GM18870 (cell line): Measurements from ENCODE around the gene GATAD2A.

Source experiments
- ATAC-seq: cut with Tn5 transposase; IDR thresholded peaks from one replicate; pipeline ENCODE4 v1.9.1; 2021; ENCODE audit warnings: moderate library complexity; ENCODE audit not compliant: unreplicated experiment

GATAD2A gene

DNA sequence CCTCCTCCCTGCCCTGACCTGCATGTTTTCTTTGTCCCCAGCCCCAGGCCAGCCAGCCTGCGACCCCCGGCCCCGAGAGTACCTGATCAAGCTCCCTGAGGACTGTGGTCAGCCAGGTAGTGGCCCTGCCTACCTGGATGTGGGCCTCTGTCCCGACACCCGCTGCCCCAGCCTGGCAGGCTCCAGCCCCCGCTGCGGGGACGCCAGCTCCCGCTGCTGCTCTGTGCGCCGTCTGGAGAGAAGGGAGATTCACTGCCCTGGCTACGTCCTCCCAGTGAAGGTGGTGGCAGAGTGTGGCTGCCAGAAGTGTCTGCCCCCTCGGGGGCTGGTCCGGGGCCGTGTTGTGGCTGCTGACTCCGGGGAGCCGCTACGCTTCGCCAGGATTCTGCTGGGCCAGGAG is 138.2 kb downstream of the GATAD2A start:
- no peak for ATAC-seq

DNA sequence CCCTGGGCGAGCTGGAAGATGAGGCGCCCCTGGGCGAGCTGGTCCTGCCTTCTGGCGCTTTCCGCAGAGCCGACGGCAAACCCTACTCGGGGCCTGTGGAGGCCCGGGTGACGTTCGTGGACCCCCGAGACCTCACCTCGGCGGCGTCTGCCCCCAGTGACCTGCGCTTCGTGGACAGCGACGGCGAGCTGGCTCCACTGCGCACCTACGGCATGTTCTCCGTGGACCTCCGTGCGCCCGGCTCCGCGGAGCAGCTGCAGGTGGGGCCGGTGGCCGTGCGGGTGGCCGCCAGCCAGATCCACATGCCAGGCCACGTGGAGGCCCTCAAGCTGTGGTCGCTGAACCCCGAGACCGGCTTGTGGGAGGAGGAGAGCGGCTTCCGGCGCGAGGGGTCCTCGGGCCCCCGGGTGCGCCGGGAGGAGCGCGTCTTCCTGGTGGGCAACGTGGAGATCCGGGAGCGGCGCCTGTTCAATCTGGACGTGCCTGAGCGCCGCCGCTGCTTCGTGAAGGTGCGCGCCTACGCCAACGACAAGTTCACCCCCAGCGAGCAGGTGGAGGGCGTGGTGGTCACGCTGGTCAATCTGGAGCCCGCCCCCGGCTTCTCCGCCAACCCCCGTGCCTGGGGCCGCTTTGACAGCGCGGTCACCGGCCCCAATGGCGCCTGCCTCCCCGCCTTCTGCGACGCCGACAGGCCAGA is 138.9 kb downstream of the GATAD2A start:
- ATAC-seq = no peak

DNA sequence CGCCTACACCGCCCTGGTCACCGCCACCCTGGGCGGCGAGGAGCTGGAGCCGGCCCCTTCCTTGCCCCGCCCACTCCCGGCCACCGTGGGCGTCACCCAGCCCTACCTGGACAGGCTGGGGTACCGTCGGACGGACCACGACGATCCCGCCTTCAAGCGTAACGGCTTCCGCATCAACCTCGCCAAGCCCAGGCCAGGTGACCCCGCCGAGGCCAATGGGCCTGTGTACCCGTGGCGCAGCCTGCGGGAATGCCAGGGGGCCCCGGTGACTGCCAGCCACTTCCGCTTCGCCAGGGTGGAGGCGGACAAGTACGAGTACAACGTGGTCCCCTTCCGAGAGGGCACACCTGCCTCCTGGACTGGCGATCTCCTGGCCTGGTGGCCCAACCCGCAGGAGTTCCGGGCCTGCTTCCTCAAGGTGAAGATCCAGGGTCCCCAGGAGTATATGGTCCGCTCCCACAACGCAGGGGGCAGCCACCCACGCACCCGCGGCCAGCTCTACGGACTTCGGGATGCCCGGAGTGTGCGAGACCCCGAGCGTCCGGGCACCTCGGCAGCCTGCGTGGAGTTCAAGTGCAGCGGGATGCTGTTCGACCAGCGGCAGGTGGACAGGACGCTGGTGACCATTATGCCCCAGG is 139.6 kb downstream of the GATAD2A start:
- ATAC-seq = no peak

DNA sequence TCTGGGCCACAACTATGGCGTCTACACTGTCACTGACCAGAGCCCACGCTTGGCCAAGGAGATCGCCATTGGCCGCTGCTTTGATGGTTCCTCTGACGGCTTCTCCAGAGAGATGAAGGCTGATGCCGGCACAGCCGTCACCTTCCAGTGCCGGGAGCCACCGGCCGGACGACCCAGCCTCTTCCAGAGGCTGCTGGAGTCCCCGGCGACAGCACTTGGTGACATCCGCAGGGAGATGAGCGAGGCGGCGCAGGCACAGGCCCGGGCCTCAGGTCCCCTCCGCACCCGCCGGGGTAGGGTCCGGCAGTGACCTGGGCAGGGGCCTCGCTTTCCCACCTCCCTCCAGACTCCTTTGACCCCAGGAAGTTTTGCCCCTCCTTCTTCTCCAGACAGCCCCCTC is 140.2 kb downstream of the GATAD2A start:
- no peak for ATAC-seq

DNA sequence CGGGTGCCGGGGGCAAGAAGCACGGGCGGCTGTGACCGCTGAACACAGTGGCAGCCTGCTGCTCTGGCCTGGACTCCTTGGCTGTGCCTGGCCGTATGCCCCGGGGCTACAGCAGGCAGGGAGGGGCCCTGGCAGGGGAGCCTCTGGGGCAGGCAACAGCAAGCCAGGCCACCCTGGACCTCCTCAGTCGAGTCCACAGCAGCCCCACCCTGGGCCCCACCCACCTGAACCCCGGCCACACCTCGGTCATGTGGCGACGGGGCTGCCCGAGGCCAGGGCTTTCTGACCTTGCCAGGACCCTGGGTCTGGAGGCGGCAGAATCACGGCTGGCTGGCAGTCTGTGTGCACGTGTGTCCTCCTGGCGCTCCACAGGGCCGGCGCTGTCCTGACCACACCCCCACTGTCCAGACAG is 141.3 kb downstream of the GATAD2A start:
- ATAC-seq = no peak

DNA sequence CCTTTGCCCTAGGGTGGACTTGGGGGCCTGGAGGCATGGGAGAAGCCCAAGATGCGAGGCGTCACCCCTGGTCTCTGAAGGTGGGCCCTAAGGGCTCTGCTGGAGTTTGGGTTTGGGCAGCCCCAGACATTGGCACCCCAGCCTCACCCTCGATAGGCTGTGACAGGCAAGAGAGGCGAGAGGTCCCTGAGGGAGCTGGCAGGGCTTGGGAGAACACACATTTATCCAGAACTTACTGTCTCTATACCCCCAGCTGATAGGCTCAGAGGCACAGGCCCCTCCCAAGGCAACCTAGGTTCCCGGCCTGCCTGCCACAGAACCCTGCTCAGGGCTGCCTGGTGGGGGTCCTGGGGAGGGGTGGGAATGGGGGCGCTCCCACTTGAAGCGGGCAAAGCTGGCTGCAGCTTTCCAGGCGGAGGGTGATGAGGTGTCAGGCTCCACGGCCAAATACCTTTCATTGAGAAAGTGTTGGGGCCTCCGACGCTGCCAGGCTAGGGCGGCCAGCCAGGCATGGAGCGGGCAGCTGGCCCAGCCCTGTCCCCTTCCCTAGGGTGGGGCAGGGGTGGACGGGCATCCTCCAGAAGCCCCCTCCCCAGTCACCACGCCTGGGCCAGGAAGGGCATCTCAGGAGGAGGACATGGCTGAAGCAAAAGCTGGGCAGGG is 142.3 kb downstream of the GATAD2A start:
- ATAC-seq = no peak

DNA sequence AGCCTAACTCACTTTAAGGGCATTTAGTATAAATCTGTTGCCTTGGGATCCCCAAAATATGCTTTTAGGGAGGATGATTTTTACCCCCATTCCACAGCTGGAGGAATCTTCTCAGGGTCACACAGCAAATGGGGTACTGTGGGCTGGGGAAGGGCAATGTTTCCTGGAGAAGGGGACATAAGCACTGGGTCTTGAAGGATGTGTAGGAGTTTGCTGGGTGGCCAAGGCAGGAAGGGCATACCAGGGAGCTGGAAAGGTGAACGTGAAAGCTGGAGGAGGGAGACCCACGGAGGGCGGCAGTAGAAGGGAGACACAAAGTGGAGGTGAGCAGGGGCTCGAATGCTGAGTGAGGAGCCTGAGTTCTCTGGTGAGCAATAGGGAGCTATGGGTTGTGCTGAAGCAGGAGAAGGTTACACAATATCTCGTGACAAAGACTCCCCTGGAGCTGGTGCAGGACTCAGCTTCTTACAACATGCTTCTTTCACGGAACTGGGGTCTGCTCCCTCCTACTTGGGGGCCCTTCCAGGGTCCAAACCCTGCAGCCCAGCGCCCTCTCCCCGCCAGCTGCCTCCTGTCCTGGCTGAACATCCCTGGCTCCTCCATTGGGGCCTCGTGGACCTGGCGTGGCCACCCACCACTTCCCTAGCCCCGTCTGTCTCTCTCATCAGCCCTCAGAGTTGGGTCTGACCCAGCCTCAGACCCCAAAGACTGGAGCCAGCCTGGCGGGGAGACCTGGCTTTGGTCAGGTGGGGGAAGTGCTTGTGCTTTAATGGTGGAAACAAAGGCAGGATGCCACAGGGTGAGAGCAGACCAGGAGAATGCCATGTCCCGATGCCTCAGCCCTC is 143.7 kb downstream of the GATAD2A start:
- ATAC-seq = no peak

DNA sequence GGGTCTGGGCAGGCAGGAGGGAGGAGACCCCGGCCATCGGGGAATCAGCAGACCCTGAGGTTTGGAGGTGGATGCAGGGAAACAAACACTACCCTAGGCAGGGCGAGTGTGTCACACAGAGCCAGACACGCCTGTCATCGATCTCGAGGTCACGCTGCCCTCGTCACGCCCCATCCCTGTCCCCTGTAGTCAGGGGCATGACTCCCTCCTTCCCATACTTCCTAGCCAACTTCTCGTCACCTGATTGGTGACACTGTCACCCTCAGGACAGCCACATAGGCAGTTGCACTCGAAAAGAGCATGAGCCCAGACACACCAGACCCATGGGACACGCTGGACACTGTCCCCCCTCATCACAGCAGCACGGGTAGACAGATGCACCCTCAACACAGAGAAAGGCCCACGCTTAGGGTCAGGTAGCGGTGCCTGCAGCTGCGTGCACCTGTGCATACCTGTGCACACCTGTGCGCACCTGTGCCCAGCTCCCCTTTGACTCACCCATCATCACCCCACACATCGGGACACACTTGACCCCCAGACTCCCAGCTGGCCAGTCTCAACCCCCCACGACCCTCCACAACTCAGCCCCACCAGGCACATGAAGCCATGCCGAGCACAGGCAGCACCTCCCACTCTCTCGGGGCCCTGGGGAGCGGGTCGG is 144.5 kb downstream of the GATAD2A start:
- no peak for ATAC-seq

DNA sequence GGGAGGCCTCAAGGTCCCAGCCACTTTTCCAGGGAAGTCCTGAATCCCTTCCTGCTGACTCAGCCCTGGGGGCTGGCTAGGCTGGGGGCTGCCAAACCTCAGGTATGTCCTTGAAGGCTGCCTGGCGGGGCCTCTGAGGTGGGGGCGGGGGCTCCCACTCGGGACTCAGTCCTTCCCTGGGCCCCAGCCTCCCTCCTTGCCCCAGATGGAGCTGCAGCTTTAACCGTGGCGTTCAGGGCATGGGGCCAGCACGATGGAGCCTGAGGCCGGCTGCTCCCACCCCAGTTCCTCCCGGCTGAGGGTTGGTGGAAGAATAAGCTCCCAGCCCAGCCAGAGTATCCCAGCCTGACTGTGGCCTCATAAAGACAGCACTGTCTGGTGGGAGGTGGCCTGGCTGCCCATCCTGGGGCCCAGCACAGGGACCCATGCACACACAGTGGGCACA is 145.0 kb downstream of the GATAD2A start:
- no peak for ATAC-seq

DNA sequence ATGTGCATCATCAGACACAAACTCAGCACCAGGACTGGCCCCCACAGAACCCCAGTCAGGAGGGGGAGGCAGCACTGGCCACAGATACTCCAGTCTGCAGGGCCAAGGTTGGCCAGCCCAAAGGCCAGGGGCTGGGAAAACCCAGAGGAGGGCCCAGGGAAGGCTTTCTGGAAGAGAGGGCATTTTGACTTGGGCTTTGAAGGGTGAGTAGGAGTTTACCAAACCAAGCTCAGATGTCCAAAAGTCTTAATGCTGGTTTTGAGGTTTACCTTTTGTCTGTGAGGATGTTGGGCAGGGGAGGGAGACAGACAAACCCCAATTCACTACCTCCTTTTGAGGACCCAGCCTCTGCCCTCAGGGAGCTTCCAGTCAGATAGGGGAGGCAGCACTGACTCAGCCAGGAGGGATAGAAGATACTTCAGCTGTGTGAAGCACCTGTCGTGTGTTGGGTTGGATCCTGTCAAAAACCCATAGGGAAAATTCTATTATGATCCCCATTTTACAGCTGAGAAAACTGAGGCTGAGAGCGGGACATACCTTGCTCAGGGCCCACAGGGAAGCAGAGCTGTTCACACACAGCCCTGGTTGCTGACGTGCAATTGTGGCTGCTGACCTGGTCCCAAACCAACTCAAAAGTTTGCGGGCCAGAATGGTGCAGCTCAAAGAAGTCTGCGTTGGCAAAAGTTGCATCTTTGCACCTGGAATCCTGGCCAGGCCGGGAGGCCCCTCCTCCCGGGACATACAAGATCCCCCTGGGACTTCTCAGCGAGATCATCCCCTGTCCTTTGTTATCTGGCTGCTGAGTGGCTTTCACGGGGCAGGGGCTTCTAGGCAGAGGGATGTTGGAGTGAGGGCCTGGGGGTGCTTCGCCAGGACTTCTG is 145.7 kb downstream of the GATAD2A start:
- no peak for ATAC-seq

DNA sequence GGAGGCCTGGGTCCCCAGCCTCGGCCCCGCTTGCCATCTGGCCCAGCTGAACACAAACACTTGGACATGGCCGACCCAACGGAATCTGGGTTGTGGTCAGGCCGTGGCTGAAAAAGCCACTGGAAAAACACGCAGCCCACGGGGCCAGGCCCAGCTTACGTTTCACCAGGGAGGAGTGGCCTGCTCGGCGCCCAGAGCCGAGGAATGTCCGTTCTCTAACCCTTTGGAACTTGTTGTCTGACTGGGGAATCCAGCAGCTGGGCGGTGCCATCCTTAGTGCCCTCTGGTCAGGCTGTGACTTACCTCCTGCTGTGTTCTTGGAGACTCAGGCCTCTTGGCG is 146.3 kb downstream of the GATAD2A start:
- ATAC-seq = no peak

DNA sequence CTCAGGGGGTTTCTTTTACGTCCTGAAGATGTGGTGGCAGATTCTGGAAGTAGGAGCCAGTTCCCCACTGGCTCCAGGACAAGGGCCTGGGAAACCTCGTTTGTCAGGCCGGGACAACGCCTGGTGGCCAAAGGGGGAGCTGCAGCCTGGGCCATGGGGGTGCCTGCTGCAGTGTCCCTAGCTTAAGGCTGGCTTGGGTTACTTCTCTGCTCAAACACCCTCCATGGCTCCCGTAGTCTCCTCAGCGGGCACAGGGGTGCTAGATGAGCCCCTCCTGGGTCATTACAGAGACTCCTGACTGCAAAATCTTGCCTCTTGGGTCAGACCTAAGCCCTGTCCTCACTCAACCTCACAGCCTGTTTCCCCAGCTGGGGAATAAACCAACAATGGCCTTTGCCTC is 147.3 kb downstream of the GATAD2A start:
- ATAC-seq = no peak

DNA sequence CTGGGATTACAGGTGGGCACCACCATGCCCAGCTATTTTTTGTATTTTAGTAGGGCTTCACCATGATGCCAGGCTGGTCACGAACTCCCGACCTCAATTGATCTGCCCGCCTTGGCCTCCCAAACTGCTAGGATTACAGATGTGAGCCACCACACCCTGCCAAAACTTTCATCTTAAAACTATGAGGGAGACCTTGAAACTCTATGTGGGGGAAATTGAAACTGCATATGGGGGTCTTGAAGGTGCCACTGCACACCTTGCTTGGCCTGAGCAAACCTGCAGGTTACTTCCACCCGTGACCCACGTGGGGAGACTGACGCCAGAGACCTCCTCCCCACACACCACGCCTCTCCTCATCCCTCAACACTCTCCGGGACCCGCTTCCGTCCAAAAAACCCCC is 148.2 kb downstream of the GATAD2A start:
- ATAC-seq = no peak

DNA sequence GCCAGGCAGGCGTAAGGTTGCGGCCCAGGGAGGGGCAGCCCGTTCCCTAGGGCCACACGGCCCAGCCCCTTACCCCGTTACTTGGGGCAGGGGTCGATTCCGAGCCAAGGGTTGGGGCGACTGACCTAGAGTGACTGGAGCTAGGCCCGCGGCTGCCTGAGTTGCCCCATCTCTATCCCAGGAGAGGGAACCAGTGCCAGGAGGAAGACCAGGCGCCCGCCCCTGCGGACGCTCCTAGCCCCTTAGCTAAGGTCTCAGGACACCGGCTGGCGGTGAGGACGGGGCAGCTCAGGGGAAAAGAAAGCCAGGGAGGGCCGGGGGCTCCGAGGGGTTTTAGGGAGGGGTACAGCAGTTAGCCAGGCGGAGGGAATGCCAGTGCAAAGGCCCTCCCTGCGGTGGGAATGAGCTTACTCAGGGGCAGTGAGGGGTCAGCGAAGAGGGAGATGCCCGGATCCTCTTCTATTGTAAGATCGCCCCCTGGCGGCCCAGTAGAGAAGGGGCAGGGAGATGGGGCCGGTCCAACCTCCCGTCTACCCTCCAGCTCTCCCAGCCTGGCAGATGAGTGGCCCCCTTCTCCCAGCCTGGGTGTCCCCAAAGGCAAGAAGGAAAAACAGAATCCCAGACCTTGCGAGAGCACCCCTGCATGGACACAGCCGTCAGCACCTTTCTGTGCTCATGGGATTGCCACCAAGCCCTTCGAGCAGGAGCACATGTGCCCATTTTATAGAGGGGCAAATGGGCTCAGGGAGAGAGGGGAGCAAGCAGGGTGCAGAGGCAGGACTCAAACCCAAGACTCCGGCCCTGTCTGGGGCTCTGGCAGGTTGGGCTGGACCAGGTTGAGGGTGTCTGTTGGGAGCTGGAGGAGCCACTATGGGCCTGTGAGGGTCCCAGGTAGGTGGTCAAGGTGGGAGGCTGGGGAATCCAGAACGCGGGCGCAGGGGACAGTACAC is 148.9 kb downstream of the GATAD2A start:
- ATAC-seq = no peak

DNA sequence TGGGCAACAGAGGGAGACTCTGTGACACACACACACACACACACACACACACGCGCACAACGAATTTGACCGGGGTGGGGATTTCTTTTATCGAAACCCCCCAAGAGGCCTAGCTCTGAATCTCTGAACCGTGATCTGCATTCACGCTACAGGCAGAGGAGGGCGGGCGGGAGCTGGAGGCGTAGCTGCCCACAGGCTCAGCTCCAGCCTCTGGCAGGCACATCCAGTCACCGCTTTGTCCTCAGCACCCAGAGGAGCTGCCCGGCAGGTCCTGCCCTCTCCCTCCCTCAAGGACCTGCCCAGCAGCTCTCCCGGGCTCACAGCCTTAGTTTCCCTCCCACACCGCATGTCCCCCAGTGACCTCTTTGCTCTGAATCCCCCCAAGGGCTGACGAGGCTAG is 152.6 kb downstream of the GATAD2A start:
- ATAC-seq = no peak
